Calu3 (cell line): ENCODE data around the gene CHRM5. TPM values are rescaled to one million over a fixed set of nuclear protein-coding genes. Genes with fewer than 3 reads are reported as not detected.

Source experiments
- BruUV-seq: library from RNA; stranded (reverse); fragments of 400-500 nt; replicated peaks from 2 replicates; lab custom pipeline; 2021; lab: Mats Ljungman, UMichigan
- CTCF ChIA-PET: fragments of 300-600 bp; sonication (Branson Sonifier 250); formaldehyde crosslinking; loops from one replicate; lab custom pipeline; 2022; ENCODE audit warnings: antibody characterized with exemption; lab: Charles Lee
- DNase-seq: peaks from one replicate; pipeline ENCODE4 v3.0.0; 2022
- H3K27ac Mint-ChIP-seq: one replicate; pipeline ENCODE4 v1.8.0; 2022; ENCODE audit warnings: mixed read lengths; ENCODE audit not compliant: unreplicated experiment
- H3K27me3 Mint-ChIP-seq: one replicate; pipeline ENCODE4 v1.8.0; 2022; ENCODE audit warnings: mixed read lengths; ENCODE audit not compliant: unreplicated experiment
- H3K36me3 Mint-ChIP-seq: one replicate; pipeline ENCODE4 v1.8.0; 2022; ENCODE audit warnings: mild to moderate bottlenecking, moderate library complexity, mixed read lengths; ENCODE audit not compliant: insufficient read depth, unreplicated experiment
- H3K4me1 Mint-ChIP-seq: one replicate; pipeline ENCODE4 v1.8.0; 2022; ENCODE audit warnings: mild to moderate bottlenecking, low read depth, mixed read lengths; ENCODE audit not compliant: unreplicated experiment
- H3K4me3 Mint-ChIP-seq: one replicate; pipeline ENCODE4 v1.8.0; 2022; ENCODE audit warnings: mild to moderate bottlenecking, low read depth, moderate library complexity, mixed read lengths; ENCODE audit not compliant: unreplicated experiment
- H3K9me3 Mint-ChIP-seq: one replicate; pipeline ENCODE4 v1.8.0; 2022; ENCODE audit warnings: low read depth, mixed read lengths; ENCODE audit not compliant: unreplicated experiment
- CTCF ChIP-seq: fragments of 200-600 bp; IDR thresholded peaks from one replicate; pipeline ENCODE4 v1.8.0; 2022; ENCODE audit warnings: antibody characterized with exemption; ENCODE audit not compliant: unreplicated experiment
- intact Hi-C: fragments of 100-400 bp; cut with micrococcal nuclease; formaldehyde crosslinking; loops from one replicate; pipeline ENCODE4 v1.10.0; 2022; ENCODE audit not compliant: unreplicated experiment
- total RNA-seq: library from RNA; stranded (reverse); gene quantifications from 2 replicates; pipeline ENCODE4 v1.2.3, GENCODE V29; 2022

Gene CHRM5
- total RNA-seq, 1 experiment from 2014 or later = not detected

GRCh38 chr15:34055868-34056595, 87.7 kb downstream of the CHRM5 start:
- intact Hi-C loops = no loop called here
- Mint-ChIP-seq H3K4me1 (no peaks in the 10 kb centered on the region), H3K27ac (no peak overlapping the region), H3K4me3 (no peak overlapping the region), H3K9me3 (peaks cover 4% of the 10 kb centered on the region), H3K27me3 (peaks cover 8% of the 10 kb centered on the region), H3K36me3 (no peaks in the 10 kb centered on the region)
- CTCF ChIA-PET = no interaction called here
- no peak for DNase-seq
- no peak for TF ChIP-seq CTCF
- no TSS peak for BruUV-seq

GRCh38 chr15:34056911-34057310, 88.6 kb downstream of the CHRM5 start:
- CTCF ChIA-PET = no interaction called here
- TF ChIP-seq CTCF = no peak
- Mint-ChIP-seq H3K27ac (no peak overlapping the region), H3K4me3 (no peak overlapping the region), H3K9me3 (no peaks in the 10 kb centered on the region), H3K36me3 (no peaks in the 10 kb centered on the region), H3K27me3 (no peaks in the 10 kb centered on the region), H3K4me1 (no peaks in the 10 kb centered on the region)
- BruUV-seq = no TSS peak
- DNase-seq = no peak
- intact Hi-C loops = no loop called here

- no peaks in the 10 kb centered on the region for H3K9me3 Mint-ChIP-seq
- no peaks in the 10 kb centered on the region for H3K27me3 Mint-ChIP-seq
- H3K36me3 Mint-ChIP-seq = no peaks in the 10 kb centered on the region
- no peak overlapping the region for H3K4me3 Mint-ChIP-seq
- CTCF ChIA-PET = no interaction called here
- BruUV-seq = no TSS peak
- H3K4me1 Mint-ChIP-seq = no peaks in the 10 kb centered on the region
- no peak for TF ChIP-seq CTCF
- no peak for DNase-seq
- no peak overlapping the region for H3K27ac Mint-ChIP-seq
- intact Hi-C loops = no loop called here
Observed at GRCh38 chr15:34059476-34059875, 91.2 kb downstream of the CHRM5 start.

GRCh38 chr15:34059946-34060345, 91.6 kb downstream of the CHRM5 start:
- no peak for DNase-seq
- Mint-ChIP-seq H3K27me3 (no peaks in the 10 kb centered on the region), H3K9me3 (no peaks in the 10 kb centered on the region), H3K4me1 (no peaks in the 10 kb centered on the region), H3K27ac (no peak overlapping the region), H3K36me3 (no peaks in the 10 kb centered on the region), H3K4me3 (no peak overlapping the region)
- CTCF ChIA-PET = no interaction called here
- BruUV-seq = no TSS peak
- TF ChIP-seq CTCF = no peak
- intact Hi-C loops = loop anchor here (5.0 kb wide), 1 partner anchor 152 kb away; the partner anchor contains the start of gene KATNBL1
